Stimulated activated CD8-positive, alpha-beta memory T cell treated with anti-CD3 and anti-CD28 coated beads, Interleukin-12 subunit alpha, Interleukin-12 subunit beta, amount 100 ng/mL, for 24 hours (primary cell): ENCODE results near the gene SESN1.

Experiments
- DNase-seq: peaks from one replicate; pipeline ENCODE4 v3.0.0-alpha.2; 2020; ENCODE audit errors: extremely low read depth

The SESN1 gene

GRCh38 chr6:109060571-109060970 is 34.1 kb downstream of the SESN1 start:
- DNase-seq, result no peak

GRCh38 chr6:109059571-109060021 is 35.0 kb downstream of the SESN1 start:
- DNase-seq, result no peak

- no peak for DNase-seq
These were observed 35.5 kb downstream of the SESN1 start for GRCh38 chr6:109059153-109059552.

- DNase-seq, result no peak
These were observed 36.0 kb downstream of the SESN1 start for GRCh38 chr6:109058620-109059019.

- DNase-seq, result no peak
These were observed 38.0 kb downstream of the SESN1 start for GRCh38 chr6:109056661-109057060.

GRCh38 chr6:109055771-109056235 is 38.8 kb downstream of the SESN1 start:
- no peak for DNase-seq

GRCh38 chr6:109053336-109053735 is 41.3 kb downstream of the SESN1 start:
- no peak for DNase-seq

GRCh38 chr6:109052852-109053251 is 41.8 kb downstream of the SESN1 start:
- DNase-seq, result no peak

GRCh38 chr6:109052018-109052651 is 42.5 kb downstream of the SESN1 start:
- no peak for DNase-seq

- DNase-seq, result no peak
These were observed 43.2 kb downstream of the SESN1 start for GRCh38 chr6:109051301-109052017.

- DNase-seq, result no peak
These were observed 44.1 kb downstream of the SESN1 start for GRCh38 chr6:109050447-109051102.

GRCh38 chr6:109050012-109050411 is 44.6 kb downstream of the SESN1 start:
- no peak for DNase-seq

- DNase-seq, result no peak
These were observed 45.8 kb downstream of the SESN1 start for GRCh38 chr6:109048670-109049415.

GRCh38 chr6:109048176-109048575 is 46.5 kb downstream of the SESN1 start:
- DNase-seq, result no peak

GRCh38 chr6:109045493-109045892 is 49.2 kb downstream of the SESN1 start:
- no peak for DNase-seq

GRCh38 chr6:109039795-109040194 is 54.9 kb downstream of the SESN1 start:
- DNase-seq, result no peak

- no peak for DNase-seq
These were observed 55.7 kb downstream of the SESN1 start for GRCh38 chr6:109038837-109039398.

GRCh38 chr6:109036574-109037294 is 57.9 kb downstream of the SESN1 start:
- no peak for DNase-seq

- DNase-seq, result no peak
These were observed 60.1 kb downstream of the SESN1 start for GRCh38 chr6:109034526-109034925.

- no peak for DNase-seq
These were observed 61.0 kb downstream of the SESN1 start for GRCh38 chr6:109033655-109034054.

- no peak for DNase-seq
These were observed 63.2 kb downstream of the SESN1 start for GRCh38 chr6:109031416-109031815.
